ENCODE measurements around the gene CLOCK.

CLOCK gene

GRCh38 chr4:55431710-55432336 is 114.9 kb downstream of the CLOCK start:
- DNase-seq (ENCODE audit: extremely low read depth in 1 of 2, low read depth in 1 of 2), result no peak

- DNase-seq (ENCODE audit: extremely low read depth in 1 of 2, low read depth in 1 of 2), result no peak
Measured at GRCh38 chr4:55424791-55425190, 121.9 kb downstream of the CLOCK start.

- no peak for DNase-seq (ENCODE audit: extremely low read depth in 1 of 2, low read depth in 1 of 2)
Measured at GRCh38 chr4:55416176-55416575, 130.5 kb downstream of the CLOCK start.

- no peak for DNase-seq (ENCODE audit: extremely low read depth in 1 of 2, low read depth in 1 of 2)
Measured at GRCh38 chr4:55411621-55412020, 135.1 kb downstream of the CLOCK start.

- no peak for DNase-seq (ENCODE audit: extremely low read depth in 1 of 2, low read depth in 1 of 2)
Measured at GRCh38 chr4:55410431-55410830, 136.3 kb downstream of the CLOCK start.

- no peak for DNase-seq (ENCODE audit: extremely low read depth in 1 of 2, low read depth in 1 of 2)
Measured at GRCh38 chr4:55409468-55410171, 137.1 kb downstream of the CLOCK start.

- DNase-seq (ENCODE audit: extremely low read depth in 1 of 2, low read depth in 1 of 2), result no peak
Measured at GRCh38 chr4:55407764-55408163, 138.9 kb downstream of the CLOCK start.

- no peak for DNase-seq (ENCODE audit: extremely low read depth in 1 of 2, low read depth in 1 of 2)
Measured at GRCh38 chr4:55407119-55407518, 139.6 kb downstream of the CLOCK start.

GRCh38 chr4:55406545-55406944 is 140.2 kb downstream of the CLOCK start:
- DNase-seq (ENCODE audit: extremely low read depth in 1 of 2, low read depth in 1 of 2), result no peak

- no peak for DNase-seq (ENCODE audit: extremely low read depth in 1 of 2, low read depth in 1 of 2)
Measured at GRCh38 chr4:55405073-55405472, 141.6 kb downstream of the CLOCK start.

- no peak for DNase-seq (ENCODE audit: extremely low read depth in 1 of 2, low read depth in 1 of 2)
Measured at GRCh38 chr4:55399581-55399980, 147.1 kb downstream of the CLOCK start.

GRCh38 chr4:55398966-55399365 is 147.7 kb downstream of the CLOCK start:
- no peak for DNase-seq (ENCODE audit: extremely low read depth in 1 of 2, low read depth in 1 of 2)

GRCh38 chr4:55398461-55398860 is 148.2 kb downstream of the CLOCK start:
- DNase-seq (ENCODE audit: extremely low read depth in 1 of 2, low read depth in 1 of 2), result no peak

- no peak for DNase-seq (ENCODE audit: extremely low read depth in 1 of 2, low read depth in 1 of 2)
Measured at GRCh38 chr4:55397520-55398321, 149.0 kb downstream of the CLOCK start.

GRCh38 chr4:55397126-55397436 is 149.6 kb downstream of the CLOCK start:
- no peak for DNase-seq (ENCODE audit: extremely low read depth in 1 of 2, low read depth in 1 of 2)

- DNase-seq (ENCODE audit: extremely low read depth in 1 of 2, low read depth in 1 of 2), result peak in 1 of 2 donors; percentile 23
Measured at GRCh38 chr4:55396308-55397125, 150.2 kb downstream of the CLOCK start.

GRCh38 chr4:55395529-55396307 is 151.0 kb downstream of the CLOCK start, which contains the start of gene TMEM165:
Gene TMEM165 (plus strand): TSS chr4:55395957. CDS start chr4:55396190, 233 bp downstream.
- peak; percentile 61 to 81 for DNase-seq (ENCODE audit: extremely low read depth in 1 of 2, low read depth in 1 of 2)

- DNase-seq (ENCODE audit: extremely low read depth in 1 of 2, low read depth in 1 of 2), result no peak
Measured at GRCh38 chr4:55395218-55395528, 151.5 kb downstream of the CLOCK start.

- DNase-seq (ENCODE audit: extremely low read depth in 1 of 2, low read depth in 1 of 2), result no peak
Measured at GRCh38 chr4:55393461-55394320, 153.0 kb downstream of the CLOCK start.

Data from activated CD8-positive, alpha-beta memory T cell treated with anti-CD3 and anti-CD28 coated beads for 1 hour (primary cell).